Muscle layer of duodenum (tissue), 2 donors: ENCODE results near the gene CAND2.
"Not testable (repeated sequence)": the region's sequence is repeated elsewhere in the genome, so short reads cannot be mapped to it uniquely, and the experiment has no call there.

Source experiments
- H3K27ac ChIP-seq: one replicate; pipeline ENCODE4 v1.7.0; 2013; ENCODE audit warnings: mild to moderate bottlenecking, low read length
- H3K27me3 ChIP-seq: one replicate; pipeline ENCODE4 v1.7.0; 2013; ENCODE audit warnings: low read depth, mild to moderate bottlenecking, control low read depth, low read length
- H3K36me3 ChIP-seq, 2 donors: one replicate each; pipeline ENCODE4 v1.7.0; 2013; ENCODE audit warnings: low read length in 2 of 2, control low read depth in 1 of 2, mild to moderate bottlenecking in 1 of 2; ENCODE audit not compliant: insufficient read depth in 2 of 2, control insufficient read depth in 1 of 2
- H3K4me1 ChIP-seq, 2 donors: one replicate each; pipeline ENCODE4 v1.7.0; 2013; ENCODE audit warnings: low read length in 2 of 2, mild to moderate bottlenecking in 2 of 2, control low read depth in 1 of 2, moderate library complexity in 1 of 2; ENCODE audit not compliant: insufficient read depth in 2 of 2, control insufficient read depth in 1 of 2
- H3K4me3 ChIP-seq, 2 donors: one replicate each; pipeline ENCODE4 v1.7.0; 2013; ENCODE audit warnings: low read length in 2 of 2, low read depth in 1 of 2, mild to moderate bottlenecking in 1 of 2
- H3K9me3 ChIP-seq, 2 donors: one replicate each; pipeline ENCODE4 v1.7.0; 2013; ENCODE audit warnings: low read length in 2 of 2, control low read depth in 1 of 2, mild to moderate bottlenecking in 1 of 2; ENCODE audit not compliant: control insufficient read depth in 1 of 2
- donor health status: healthy.

Gene CAND2

DNA sequence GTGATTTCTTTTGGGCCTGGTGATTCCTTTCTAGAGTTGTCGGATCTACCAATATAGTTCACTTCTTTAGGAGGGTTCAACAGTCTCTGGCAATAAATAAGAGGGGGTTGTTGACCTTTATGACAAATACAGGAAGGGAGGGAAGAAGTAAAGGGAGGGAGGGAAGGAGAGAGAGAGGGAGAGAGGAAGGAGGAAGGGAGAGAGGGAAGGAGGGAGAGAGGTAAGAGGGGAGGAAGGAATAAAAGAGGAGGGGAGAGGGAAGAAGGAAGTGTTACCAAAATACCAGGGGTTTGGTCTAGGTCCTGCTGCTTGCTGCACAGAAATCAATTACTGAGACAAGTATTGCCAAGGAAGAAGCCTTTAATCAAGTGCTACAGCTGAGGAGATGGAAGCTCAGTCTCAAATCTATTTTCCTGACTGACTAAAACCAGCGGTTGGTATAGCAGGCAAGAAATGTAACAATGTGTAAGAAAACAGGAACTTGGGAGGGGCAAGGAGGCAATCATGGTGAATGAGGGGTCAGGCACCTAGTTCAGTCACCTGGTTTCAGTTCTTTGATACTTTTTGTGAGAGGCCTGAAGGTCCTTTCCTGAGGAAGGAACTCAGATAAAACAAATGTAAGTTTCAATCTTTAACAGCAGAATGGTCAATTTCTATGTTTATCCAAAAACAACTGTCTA lies 23.3 kb upstream of the CAND2 start:
- Histone ChIP-seq H3K27me3 (no peaks in the 10 kb centered on the region), H3K36me3 (no peaks in the 10 kb centered on the region), H3K4me3 (no peak overlapping the region), H3K4me1 (no peaks in the 10 kb centered on the region), H3K27ac (no peak overlapping the region), H3K9me3 (no peaks in the 10 kb centered on the region)

DNA sequence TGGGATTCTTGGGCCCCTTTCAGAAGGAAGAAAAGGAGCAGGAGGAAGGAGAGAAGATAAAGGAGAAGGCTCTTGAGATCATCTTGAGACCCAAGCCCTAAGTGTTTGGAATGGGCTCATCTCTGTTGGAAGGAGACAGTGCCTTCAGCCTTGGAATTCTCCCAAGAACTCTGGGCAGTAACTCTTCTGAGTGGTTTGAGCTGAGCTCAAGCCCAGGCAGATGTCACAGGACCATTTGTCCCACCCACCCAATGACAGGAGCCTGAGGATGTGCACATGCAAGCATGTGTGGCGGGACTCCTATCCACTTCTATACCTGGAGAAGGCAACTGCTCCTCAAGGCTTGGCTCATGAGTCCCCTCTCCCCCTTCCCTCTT lies 22.8 kb upstream of the CAND2 start:
- Histone ChIP-seq H3K4me1 (no peaks in the 10 kb centered on the region), H3K27me3 (no peaks in the 10 kb centered on the region), H3K36me3 (no peaks in the 10 kb centered on the region), H3K4me3 (no peak overlapping the region), H3K27ac (no peak overlapping the region), H3K9me3 (no peaks in the 10 kb centered on the region)

DNA sequence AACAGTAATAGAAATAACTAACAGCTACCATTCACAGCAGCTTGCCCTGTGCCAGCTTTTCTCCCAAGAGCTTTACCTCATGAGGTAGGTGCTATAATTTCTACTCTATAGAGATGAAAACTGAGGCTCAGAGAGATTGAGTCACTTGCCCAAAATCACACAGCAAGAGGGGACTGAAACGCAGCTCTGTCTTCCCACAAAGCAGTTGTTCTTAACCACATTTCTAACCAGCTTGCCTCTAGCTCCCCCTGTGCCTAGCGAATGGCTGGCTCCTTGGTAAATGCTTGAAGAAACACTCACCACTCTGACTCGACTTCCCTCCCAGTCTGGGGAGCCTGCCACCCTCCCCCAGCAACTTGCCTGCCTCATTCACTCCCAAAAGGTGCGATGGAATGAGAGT lies 21.9 kb upstream of the CAND2 start:
- Histone ChIP-seq H3K27me3 (no peaks in the 10 kb centered on the region), H3K36me3 (no peaks in the 10 kb centered on the region), H3K4me1 (no peaks in the 10 kb centered on the region), H3K4me3 (no peak overlapping the region), H3K27ac (no peak overlapping the region), H3K9me3 (no peaks in the 10 kb centered on the region)

DNA sequence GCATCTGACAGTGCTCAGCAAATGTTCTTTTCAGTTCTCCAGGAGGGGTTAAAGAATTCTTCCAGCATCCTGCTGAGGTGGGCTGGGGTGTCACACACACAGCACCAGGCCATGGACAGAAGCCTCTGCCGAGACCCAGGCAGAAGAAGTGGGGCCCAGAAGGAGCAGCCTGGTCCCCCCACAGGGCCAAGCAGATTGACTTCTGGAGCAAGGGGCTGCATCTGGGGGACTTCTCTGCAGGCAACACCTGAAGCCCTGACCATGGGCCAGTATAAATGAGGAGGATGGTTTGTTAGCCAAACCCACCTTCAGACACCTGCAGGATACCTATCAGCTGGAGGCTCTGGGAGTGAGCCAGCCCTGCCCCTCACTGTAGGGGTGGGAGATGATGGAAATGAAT lies 21.3 kb upstream of the CAND2 start:
- no peaks in the 10 kb centered on the region for H3K4me1 ChIP-seq
- no peaks in the 10 kb centered on the region for H3K27me3 ChIP-seq
- H3K36me3 ChIP-seq: no peaks in the 10 kb centered on the region
- no peak overlapping the region for H3K4me3 ChIP-seq
- no peaks in the 10 kb centered on the region for H3K9me3 ChIP-seq
- no peak overlapping the region for H3K27ac ChIP-seq

DNA sequence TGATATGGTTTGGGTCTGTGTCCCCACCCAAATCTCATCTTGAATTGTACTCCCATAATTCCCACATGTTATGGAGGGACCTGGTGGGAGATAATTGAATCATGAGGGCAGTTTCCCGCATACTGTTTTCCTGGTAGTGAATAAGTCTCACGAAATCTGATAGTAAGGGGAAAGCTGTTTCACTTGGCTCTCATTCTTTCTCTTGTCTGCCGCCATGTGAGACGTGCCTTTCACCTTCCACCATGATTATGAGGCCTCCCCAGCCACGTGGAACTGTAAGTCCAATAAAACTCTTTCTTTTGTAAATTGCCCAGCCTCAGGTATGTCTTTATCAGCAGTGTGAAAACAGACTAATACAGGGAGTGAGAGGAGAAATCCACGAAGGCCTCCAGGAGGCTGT lies 20.5 kb upstream of the CAND2 start:
- H3K36me3 ChIP-seq, H3K27ac ChIP-seq: not testable (repeated sequence)

DNA sequence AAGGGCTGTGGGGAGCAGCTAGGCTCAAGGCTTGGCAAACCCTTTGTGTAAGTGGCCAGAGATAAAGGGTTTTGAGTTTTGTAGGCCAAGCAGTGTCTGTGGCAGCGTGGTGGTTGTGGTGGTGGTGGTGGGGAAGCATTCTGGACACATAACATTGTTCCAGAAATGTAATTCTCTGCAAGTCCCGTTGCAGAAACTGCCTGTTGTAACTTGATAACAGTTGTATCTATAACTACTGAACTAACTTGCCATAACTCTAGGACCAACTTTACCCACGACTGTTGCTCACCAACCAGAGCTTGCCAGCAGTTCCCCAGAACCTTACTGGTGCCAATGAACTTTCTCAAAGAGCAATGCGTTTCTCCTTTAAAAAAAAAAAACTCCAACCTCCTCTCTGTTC lies 19.3 kb upstream of the CAND2 start:
- Histone ChIP-seq H3K4me3 (no peak overlapping the region), H3K36me3 (no peaks in the 10 kb centered on the region), H3K4me1 (no peaks in the 10 kb centered on the region), H3K27me3 (no peaks in the 10 kb centered on the region), H3K9me3 (no peaks in the 10 kb centered on the region), H3K27ac (no peak overlapping the region)

More for the DNA sequence above, 20.5 kb upstream of the CAND2 start:
- not testable (repeated sequence) for H3K4me1 ChIP-seq, H3K4me3 ChIP-seq, H3K9me3 ChIP-seq, H3K27me3 ChIP-seq

DNA sequence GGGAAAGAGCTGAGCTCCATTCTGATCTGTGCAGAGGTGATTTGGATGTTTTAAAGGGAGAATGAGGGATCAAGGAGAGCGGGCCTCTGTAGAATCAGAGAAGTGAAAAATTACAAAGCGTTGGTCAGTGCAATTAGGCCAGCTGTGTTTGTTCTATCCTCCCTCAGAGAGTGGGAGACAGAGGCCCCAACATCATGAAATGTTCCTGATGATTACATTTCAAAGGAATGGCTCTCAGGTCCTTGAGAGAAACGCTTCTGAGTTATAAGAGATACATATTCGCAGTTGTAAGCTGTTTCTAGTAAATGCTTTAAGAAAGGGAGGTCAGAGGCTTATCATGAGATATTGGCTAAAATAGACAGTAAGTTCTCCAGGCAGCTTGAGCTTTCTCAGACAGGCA lies 15.7 kb upstream of the CAND2 start:
- H3K27ac ChIP-seq: no peak overlapping the region
- H3K36me3 ChIP-seq: no peaks in the 10 kb centered on the region
- no peak overlapping the region for H3K4me3 ChIP-seq
- H3K27me3 ChIP-seq: no peaks in the 10 kb centered on the region
- no peaks in the 10 kb centered on the region for H3K9me3 ChIP-seq
- no peaks in the 10 kb centered on the region for H3K4me1 ChIP-seq

DNA sequence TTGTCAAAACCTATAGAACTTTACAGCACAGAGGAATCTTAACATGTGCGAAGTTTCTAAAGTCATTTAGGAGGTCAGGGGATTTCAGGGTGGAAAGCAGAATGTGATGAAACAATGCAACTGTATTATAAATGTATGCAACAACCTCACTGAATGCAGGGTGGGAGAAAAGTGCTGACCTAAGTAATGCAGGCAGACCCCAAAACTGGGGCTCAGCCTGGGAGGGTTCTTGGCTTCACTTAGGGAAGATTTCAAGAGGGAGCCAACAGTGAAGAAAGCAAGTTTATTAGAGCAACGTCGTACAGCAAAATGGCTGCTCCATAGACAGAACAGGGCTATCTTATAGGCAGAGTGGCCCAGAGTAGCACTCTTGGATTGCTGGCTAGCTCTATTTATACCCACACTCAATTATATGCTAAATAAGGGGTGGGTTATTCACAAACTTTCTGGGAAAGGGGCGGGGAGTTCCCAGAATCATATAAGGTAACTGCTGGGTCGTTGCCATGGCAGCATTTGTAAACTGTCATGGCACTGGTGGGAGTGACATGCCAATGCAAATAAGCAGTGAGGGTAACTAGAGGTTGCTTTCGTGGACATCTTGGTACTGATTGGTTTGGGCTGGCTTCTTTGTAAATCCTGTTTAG lies 14.2 kb upstream of the CAND2 start:
- Histone ChIP-seq H3K36me3 (no peaks in the 10 kb centered on the region), H3K4me3 (no peak overlapping the region), H3K27me3 (no peaks in the 10 kb centered on the region), H3K27ac (no peak overlapping the region), H3K4me1 (no peaks in the 10 kb centered on the region), H3K9me3 (no peaks in the 10 kb centered on the region)

DNA sequence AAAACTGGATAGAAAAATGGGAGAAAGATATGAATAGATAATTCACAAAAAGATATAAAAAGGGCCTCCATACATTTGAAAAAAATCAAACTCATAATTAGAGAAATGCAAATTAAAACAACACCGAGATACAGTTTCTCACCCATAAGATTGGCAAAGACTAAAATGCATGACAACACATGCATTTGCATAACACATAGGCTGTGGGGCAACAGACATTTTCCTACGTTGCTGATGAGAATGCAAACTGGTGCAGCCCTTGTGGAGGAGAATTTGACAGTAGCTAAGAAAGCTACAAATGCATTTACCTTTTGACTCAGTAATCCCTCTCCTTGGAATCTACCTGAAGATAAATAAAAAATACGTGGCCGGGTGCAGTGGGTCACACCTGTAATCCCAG lies 11.4 kb upstream of the CAND2 start:
- Histone ChIP-seq H3K9me3 (no peaks in the 10 kb centered on the region), H3K36me3 (no peaks in the 10 kb centered on the region), H3K4me3 (no peak overlapping the region), H3K27ac (no peak overlapping the region), H3K4me1 (no peaks in the 10 kb centered on the region), H3K27me3 (no peaks in the 10 kb centered on the region)

DNA sequence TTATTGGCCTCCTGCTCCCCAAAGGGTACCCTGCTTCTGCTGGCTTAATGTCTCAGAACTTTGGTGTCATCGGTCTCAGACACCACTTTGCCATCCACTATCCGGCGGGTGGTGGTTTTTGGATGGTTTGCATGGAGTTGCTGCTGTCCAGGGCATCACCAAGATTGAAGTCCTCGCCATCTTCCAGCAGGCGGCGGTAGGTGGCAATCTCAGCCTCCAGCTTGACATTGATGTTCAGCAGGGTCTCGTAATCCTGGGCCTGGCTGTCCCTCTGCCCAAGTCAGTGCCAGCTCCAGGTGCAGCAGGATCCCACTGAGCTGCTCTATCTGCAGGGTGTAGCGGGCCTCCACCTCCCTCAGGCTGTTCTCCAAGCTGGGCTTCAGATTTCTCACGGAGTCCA lies 9.1 kb upstream of the CAND2 start:
- H3K9me3 ChIP-seq, H3K4me1 ChIP-seq, H3K27ac ChIP-seq, H3K4me3 ChIP-seq, H3K27me3 ChIP-seq, H3K36me3 ChIP-seq: not testable (repeated sequence)

DNA sequence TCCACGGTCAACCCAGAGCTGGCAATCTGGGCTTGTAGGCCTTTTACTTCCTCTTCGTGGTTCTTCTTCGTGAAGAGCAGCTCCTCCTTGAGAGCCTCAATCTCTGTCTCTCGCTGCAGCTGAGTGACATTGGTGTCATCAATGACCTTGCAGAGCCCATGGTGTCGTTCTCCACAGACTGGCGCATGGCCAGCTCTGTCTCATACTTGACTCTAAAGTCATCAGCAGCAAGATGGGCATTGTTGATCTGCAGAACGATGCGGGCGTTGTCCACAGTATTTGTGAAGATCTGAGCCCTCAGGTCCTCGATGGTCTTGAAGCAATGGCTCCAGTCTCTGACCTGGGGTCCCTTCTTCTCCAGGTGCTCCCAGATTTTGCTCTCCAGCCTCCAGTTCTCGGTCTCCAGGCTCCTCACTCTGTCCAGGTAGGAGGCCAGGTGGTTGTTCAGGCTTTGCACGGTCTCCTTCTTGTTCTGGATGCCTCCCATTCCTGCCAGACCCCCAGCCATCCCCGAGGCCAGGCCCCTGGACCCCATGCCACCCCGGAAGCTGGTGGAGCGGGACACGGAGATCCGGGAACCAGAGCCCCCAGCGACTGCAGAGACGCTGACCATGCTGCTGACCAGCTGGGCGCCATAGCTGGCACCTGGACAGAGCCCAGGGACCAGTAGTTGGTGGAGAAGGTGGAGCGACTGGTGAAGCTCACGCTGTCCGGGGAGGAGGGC lies 8.4 kb upstream of the CAND2 start:
- not testable (repeated sequence) for H3K27me3 ChIP-seq, H3K9me3 ChIP-seq, H3K4me1 ChIP-seq, H3K36me3 ChIP-seq, H3K4me3 ChIP-seq, H3K27ac ChIP-seq
